ENCODE measurements around the gene CHD2. TPM values are rescaled to one million over a fixed set of nuclear protein-coding genes. Genes with fewer than 3 reads are reported as not detected.

The CHD2 gene
- total RNA-seq, 6 donors from 2014 or later = 102 to 500 (median 155) TPM

GRCh38 chr15:93027413-93027812 is 127.3 kb downstream of the CHD2 start:
- ATAC-seq (ENCODE audit: low FRiP score in 2 of 2) (no peak), DNase-seq (peak; percentile 40 to 51)
- Histone ChIP-seq H3K4me1 (peaks cover 51 to 63% (median 54%) of the 10 kb centered on the region in 4 donors), H3K27ac (peak overlapping the region; percentile 82 to 91 (median 85)), H3K27me3 (no peaks in the 10 kb centered on the region), H3K9me3 (no peaks in the 10 kb centered on the region), H3K36me3 (peaks cover 25 to 56% (median 39%) of the 10 kb centered on the region in 4 donors), H3K4me3 (no peak overlapping the region)
- peak; percentile 26 to 33 for TF ChIP-seq POLR2AphosphoS5 (IDR thresholded peaks at IDR 0.05)
- no peak for TF ChIP-seq POLR2A (IDR thresholded peaks at IDR 0.05)
- TF ChIP-seq CTCF (IDR thresholded peaks at IDR 0.05) = no peak
- no peak for TF ChIP-seq EP300 (IDR thresholded peaks at IDR 0.05)
- 78 to 84% methylated on average over 10 of the region's 10 CpGs for WGBS, 2 donors

- Histone ChIP-seq H3K4me3 (no peak overlapping the region), H3K27me3 (no peaks in the 10 kb centered on the region), H3K4me1 (peaks cover 51 to 63% (median 54%) of the 10 kb centered on the region in 4 donors), H3K27ac (peak overlapping the region; percentile 82 to 91 (median 85)), H3K36me3 (peaks cover 20 to 50% (median 32%) of the 10 kb centered on the region in 4 donors), H3K9me3 (no peaks in the 10 kb centered on the region)
- ATAC-seq (ENCODE audit: low FRiP score in 2 of 2) (peak in 1 of 2 donors; percentile 2), DNase-seq (peak in 1 of 2 donors; percentile 32)
- 55 to 83% methylated on average over 10 to 13 of the region's 13 CpGs for WGBS, 2 donors
- TF ChIP-seq POLR2AphosphoS5 (IDR thresholded peaks at IDR 0.05) (no peak), EP300 (IDR thresholded peaks at IDR 0.05) (no peak), CTCF (IDR thresholded peaks at IDR 0.05) (no peak), POLR2A (IDR thresholded peaks at IDR 0.05) (no peak)
These were observed 128.0 kb downstream of the CHD2 start for GRCh38 chr15:93028111-93028631.

GRCh38 chr15:93028632-93029213 is 128.6 kb downstream of the CHD2 start:
- H3K36me3 ChIP-seq = peaks cover 18 to 44% (median 30%) of the 10 kb centered on the region in 4 donors
- WGBS, 2 donors = 31 to 46% methylated on average over 17 to 21 of the region's 21 CpGs
- H3K27me3 ChIP-seq = no peaks in the 10 kb centered on the region
- H3K4me3 ChIP-seq = no peak overlapping the region
- ATAC-seq (ENCODE audit: low FRiP score in 2 of 2) = peak; percentile 82
- H3K4me1 ChIP-seq = peaks cover 51 to 63% (median 54%) of the 10 kb centered on the region in 4 donors
- peak; percentile 89 to 92 for DNase-seq
- H3K9me3 ChIP-seq = no peaks in the 10 kb centered on the region
- peak; percentile 51 to 76 for TF ChIP-seq POLR2AphosphoS5 (IDR thresholded peaks at IDR 0.05)
- no peak for TF ChIP-seq CTCF (IDR thresholded peaks at IDR 0.05)
- TF ChIP-seq POLR2A (IDR thresholded peaks at IDR 0.05) = peak in 1 of 4 donors; percentile 41
- TF ChIP-seq EP300 (IDR thresholded peaks at IDR 0.05) = peak in 3 of 4 donors; percentile 29 to 89 (median 63)
- H3K27ac ChIP-seq = peak overlapping the region; percentile 82 to 91 (median 85)

- no peak for TF ChIP-seq EP300 (IDR thresholded peaks at IDR 0.05)
- no peak for TF ChIP-seq POLR2AphosphoS5 (IDR thresholded peaks at IDR 0.05)
- no peak for TF ChIP-seq CTCF (IDR thresholded peaks at IDR 0.05)
- TF ChIP-seq POLR2A (IDR thresholded peaks at IDR 0.05) = no peak
- H3K27ac ChIP-seq = peak overlapping the region; percentile 82 to 91 (median 85)
- H3K27me3 ChIP-seq = no peaks in the 10 kb centered on the region
- no peak overlapping the region for H3K4me3 ChIP-seq
- peak in 1 of 2 donors; percentile 66 for DNase-seq
- H3K9me3 ChIP-seq = no peaks in the 10 kb centered on the region
- ATAC-seq (ENCODE audit: low FRiP score in 2 of 2) = peak; percentile 1 to 15
- H3K4me1 ChIP-seq = peaks cover 51 to 63% (median 54%) of the 10 kb centered on the region in 4 donors
- peaks cover 12 to 38% (median 26%) of the 10 kb centered on the region in 4 donors for H3K36me3 ChIP-seq
- WGBS, 2 donors = 47 to 54% methylated on average over 15 to 17 of the region's 17 CpGs
These were observed 129.2 kb downstream of the CHD2 start for GRCh38 chr15:93029214-93029835.

Measured in upper lobe of left lung (tissue), 6 donors.